Mucosa of descending colon (tissue), 3 donors: ENCODE measurements around the gene PDE11A. TPM values are rescaled to one million over a fixed set of nuclear protein-coding genes. Genes with fewer than 3 reads are reported as not detected.
A peak's percentile ranks its signal among the peaks of the same experiment; 100 is the strongest.

ENCODE experiments used
- ATAC-seq: fragments of 200-7000 bp; cut with Tn5 transposase; one replicate; pipeline ENCODE4 v1.9.1; 2020; ENCODE audit warnings: mild to moderate bottlenecking, moderate library complexity
- DNase-seq, 3 donors: peaks; one replicate each; pipeline ENCODE4 v3.0.0-alpha.2; 2020
- H3K36me3 ChIP-seq: fragments of 200-600 bp; one replicate; pipeline ENCODE4 v1.8.0; 2021; ENCODE audit warnings: low read depth, mild to moderate bottlenecking
- H3K4me1 ChIP-seq: fragments of 200-600 bp; one replicate; pipeline ENCODE4 v1.8.0; 2021; ENCODE audit warnings: low read depth, mild to moderate bottlenecking
- H3K4me3 ChIP-seq: fragments of 200-600 bp; one replicate; pipeline ENCODE4 v1.8.0; 2021; ENCODE audit warnings: mild to moderate bottlenecking
- H3K9me3 ChIP-seq: fragments of 200-600 bp; one replicate; pipeline ENCODE4 v1.8.0; 2021; ENCODE audit warnings: mild to moderate bottlenecking
- intact Hi-C, 2 donors: fragments of 100-400 bp; cut with DNase I in 1 of 2; cut with micrococcal nuclease in 1 of 2; formaldehyde crosslinking; loops; one replicate each; pipeline versions ENCODE4 v1.11.0 to v1.11.1; 2022; cut with DNase I, micrococcal nuclease
- total RNA-seq, 3 donors: library from RNA; stranded (reverse); fragmentation: NEBNext Ultra II Directional in 2 of 3; extraction: Animal tissue kit (Norgen Biotek cat#: 25700) in 2 of 3; gene quantifications; one replicate each; pipeline versions ENCODE4 v1.2.1 to v1.2.4, GENCODE V29; 2021 to 2023
- TF ChIP-seq, protein P1 (sequence below): fragments of 200-600 bp; IDR thresholded peaks from one replicate; pipeline ENCODE4 v1.8.0; 2022; ENCODE audit warnings: antibody characterized with exemption, mild to moderate bottlenecking
- donor health status: DM: no; HTN: no; CAD: no; lungs with moderate emphysema.
- donor health status: DM: no; HTN: no; CAD: no.
- donor health status: DM: no; HTN: yes; CAD: no.

The PDE11A gene
- total RNA-seq, 3 donors from 2014 or later, result 1.0 to 3.2 (median 2.7) TPM

DNA sequence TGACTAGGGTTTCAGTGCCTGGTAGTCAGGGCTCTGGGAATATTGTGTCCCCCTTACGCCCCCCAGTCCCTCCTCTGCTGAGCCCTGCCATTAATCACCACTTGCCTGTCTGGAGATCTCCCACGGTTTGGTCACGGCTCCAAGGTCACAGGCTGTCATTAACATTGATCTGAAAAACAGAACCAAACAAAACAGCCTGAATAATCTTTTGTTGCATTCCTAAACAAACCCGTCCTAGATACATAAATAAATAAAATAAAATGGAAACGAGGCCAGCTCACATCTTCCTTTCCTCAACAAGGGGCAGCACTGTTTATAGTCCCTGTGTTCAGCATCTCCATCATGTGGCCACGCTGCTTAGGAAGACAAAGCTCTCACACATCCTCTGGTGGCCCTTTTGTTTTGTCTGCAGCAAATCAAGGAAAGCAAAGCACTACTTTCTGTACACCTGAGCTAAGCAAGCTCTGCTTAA is 397.2 kb downstream of the PDE11A start:
- H3K4me1 ChIP-seq, result peaks cover 17% of the 10 kb centered on the region
- intact Hi-C loops, result no loop called here
- ATAC-seq (no peak), DNase-seq (no peak)
- H3K36me3 ChIP-seq, result no peaks in the 10 kb centered on the region
- TF ChIP-seq, protein P1, sequence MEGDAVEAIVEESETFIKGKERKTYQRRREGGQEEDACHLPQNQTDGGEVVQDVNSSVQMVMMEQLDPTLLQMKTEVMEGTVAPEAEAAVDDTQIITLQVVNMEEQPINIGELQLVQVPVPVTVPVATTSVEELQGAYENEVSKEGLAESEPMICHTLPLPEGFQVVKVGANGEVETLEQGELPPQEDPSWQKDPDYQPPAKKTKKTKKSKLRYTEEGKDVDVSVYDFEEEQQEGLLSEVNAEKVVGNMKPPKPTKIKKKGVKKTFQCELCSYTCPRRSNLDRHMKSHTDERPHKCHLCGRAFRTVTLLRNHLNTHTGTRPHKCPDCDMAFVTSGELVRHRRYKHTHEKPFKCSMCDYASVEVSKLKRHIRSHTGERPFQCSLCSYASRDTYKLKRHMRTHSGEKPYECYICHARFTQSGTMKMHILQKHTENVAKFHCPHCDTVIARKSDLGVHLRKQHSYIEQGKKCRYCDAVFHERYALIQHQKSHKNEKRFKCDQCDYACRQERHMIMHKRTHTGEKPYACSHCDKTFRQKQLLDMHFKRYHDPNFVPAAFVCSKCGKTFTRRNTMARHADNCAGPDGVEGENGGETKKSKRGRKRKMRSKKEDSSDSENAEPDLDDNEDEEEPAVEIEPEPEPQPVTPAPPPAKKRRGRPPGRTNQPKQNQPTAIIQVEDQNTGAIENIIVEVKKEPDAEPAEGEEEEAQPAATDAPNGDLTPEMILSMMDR, result no peak
- no peaks in the 10 kb centered on the region for H3K9me3 ChIP-seq
- no peak overlapping the region for H3K4me3 ChIP-seq

DNA sequence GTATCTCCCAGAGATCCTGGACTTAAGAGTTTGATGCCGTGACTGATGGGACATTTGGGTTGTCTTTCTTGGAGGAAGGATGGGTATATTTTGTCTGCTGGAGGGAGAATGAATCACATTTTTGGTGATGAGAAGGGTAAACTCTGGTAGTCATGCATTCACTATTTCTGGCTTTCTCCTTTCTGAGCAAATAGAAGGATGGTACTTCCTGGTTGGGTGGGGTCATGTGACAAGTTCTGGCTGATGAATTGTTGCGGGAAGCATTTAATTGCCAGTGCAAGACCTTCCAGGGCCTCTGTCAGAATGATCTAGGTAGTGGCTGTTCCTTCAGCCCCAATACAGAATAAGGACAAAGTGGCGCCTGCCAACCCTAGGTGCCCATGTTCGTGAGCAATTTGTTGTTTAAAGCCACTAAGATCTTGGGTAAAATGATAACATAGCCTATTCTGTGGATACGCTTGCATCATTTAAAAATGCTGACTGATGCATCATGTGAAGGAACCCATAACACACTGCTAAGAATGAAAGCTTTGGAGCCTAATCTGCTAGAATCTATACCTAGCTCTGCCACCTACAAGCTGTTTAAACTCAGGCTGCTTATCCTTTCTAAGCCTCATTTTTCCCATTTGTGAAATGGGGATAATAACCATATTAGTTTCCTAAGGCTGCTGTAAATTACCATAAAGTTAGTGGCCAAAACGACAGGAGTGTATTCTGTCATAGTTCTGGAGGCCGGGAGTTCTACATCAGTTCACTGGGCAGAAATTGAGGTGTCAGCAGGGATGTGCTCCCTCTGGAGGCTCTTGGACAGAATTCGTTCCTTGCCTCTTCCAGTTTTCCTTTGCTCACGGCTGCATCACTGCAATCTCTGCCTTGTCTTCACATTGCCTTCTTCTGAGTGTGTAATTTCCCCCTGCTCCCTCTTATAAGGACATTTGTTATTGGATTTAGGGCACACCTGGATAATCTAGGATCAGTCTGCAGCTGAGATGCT is 398.7 kb downstream of the PDE11A start:
- DNase-seq (no peak), ATAC-seq (peak; percentile 41)
- Histone ChIP-seq H3K4me1 (peaks cover 3% of the 10 kb centered on the region), H3K36me3 (no peaks in the 10 kb centered on the region), H3K9me3 (no peaks in the 10 kb centered on the region), H3K4me3 (no peak overlapping the region)
- TF ChIP-seq, protein P1, result no peak
- intact Hi-C loops, result no loop called here

DNA sequence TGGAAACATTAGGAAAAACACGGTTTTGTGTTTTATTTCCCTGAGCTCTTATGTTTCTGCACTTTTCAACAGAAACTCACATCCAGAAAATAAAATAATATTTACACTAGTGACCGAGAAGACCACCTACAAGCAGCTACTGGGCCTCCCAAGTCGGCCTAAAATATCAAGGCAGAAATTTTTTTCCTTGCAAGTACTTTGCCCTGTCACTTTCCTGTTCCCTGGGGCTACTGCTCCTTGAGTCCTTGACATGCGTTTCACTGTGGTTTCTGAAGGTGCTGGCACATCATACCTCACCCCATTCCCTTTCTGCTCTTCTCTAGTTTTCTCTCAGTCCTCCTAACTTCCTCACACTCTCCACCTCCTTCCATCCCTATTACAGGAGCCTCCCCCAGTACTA is 400.9 kb downstream of the PDE11A start:
- H3K4me1 ChIP-seq, result no peaks in the 10 kb centered on the region
- TF ChIP-seq, protein P1, result no peak
- no peak for ATAC-seq
- DNase-seq, result no peak
- no peaks in the 10 kb centered on the region for H3K9me3 ChIP-seq
- no peak overlapping the region for H3K4me3 ChIP-seq
- H3K36me3 ChIP-seq, result no peaks in the 10 kb centered on the region
- intact Hi-C loops, result no loop called here

DNA sequence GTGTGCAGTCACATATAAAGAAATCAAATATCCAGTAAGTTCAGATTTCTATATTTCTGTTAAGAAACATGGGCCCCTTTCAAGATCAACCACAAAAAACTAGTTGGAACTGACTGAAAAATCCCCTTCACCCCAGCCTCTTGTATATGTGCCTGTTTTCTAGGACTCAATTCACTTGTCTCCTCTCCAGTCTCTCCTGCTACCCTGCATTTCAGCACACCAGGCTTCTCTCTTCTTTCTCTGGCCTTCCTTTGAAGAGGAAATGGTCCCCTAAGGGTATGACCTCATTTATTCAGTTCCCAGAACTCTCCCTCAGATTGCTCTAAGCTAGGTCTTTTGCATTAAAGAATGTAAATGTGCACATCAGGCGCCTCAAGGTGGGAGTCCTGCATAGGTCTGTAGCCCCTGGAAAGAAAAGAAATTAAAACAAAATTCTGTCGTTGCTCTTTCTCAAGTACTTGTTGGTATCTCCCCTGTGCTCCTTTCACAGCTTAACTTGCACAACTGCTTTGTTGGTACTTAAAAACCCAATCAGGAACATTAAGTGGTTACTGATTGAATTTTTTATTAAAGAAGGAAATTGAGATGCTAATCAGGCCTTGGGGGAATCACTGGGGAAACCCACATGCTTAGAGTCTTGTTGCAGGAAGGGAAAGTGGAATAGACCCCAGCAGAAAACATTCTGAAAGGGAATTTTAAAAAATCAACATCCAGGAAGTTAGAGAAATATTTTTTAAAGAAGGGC is 401.6 kb downstream of the PDE11A start:
- TF ChIP-seq, protein P1, result no peak
- no peaks in the 10 kb centered on the region for H3K9me3 ChIP-seq
- no peaks in the 10 kb centered on the region for H3K36me3 ChIP-seq
- intact Hi-C loops, result no loop called here
- no peak for DNase-seq
- no peaks in the 10 kb centered on the region for H3K4me1 ChIP-seq
- H3K4me3 ChIP-seq, result no peak overlapping the region
- no peak for ATAC-seq

DNA sequence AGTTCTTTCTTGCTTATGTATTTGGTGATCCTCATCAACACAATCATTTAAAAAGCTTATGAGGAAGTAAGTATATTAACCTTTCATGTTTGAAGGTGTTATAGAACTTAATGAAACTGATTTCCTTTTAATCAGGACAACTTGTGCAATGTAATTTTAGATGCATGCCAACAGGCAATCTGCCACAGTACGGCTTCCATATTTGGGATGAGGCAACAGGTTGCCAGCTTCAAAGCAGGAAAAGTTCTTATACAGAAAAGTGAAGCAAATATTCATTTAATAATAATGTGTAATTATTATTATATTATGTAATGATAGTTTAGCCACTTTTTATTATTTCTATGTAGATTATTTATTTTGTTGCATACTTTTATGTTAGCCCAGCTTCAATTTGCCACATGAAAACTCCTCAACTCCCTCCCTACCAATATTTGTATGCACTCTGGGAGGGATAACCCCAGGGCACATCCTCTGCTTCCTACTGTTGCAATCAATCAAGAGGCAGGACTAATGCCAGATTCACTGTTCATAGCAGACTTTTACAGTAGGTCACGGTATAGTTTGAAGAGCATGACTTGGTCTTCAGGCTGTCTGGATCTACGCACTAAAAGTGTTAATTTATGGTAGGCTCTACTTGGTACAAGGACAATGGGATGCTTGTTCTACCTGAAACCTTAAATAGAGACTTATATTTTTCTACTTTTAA is 402.8 kb downstream of the PDE11A start:
- ATAC-seq (no peak), DNase-seq (no peak)
- no peaks in the 10 kb centered on the region for H3K4me1 ChIP-seq
- TF ChIP-seq, protein P1, result no peak
- no peaks in the 10 kb centered on the region for H3K9me3 ChIP-seq
- H3K36me3 ChIP-seq, result no peaks in the 10 kb centered on the region
- intact Hi-C loops, result no loop called here
- H3K4me3 ChIP-seq, result no peak overlapping the region
